Liver (tissue), 3 donors: Measurements from ENCODE around the gene C1QTNF1.

Source experiments
- JUND ChIP-seq, 2 donors: IDR thresholded peaks; 2 replicates each; pipeline ENCODE4 v1.6.1; 2016; ENCODE audit warnings: antibody characterized with exemption in 2 of 2
- TAF1 ChIP-seq: conservative IDR thresholded peaks from 2 replicates; pipeline ENCODE4 v1.6.1; 2016; ENCODE audit warnings: antibody characterized with exemption, mild to moderate bottlenecking
- ZBTB33 ChIP-seq: IDR thresholded peaks from 2 replicates; pipeline ENCODE4 v1.6.1; 2016; ENCODE audit warnings: antibody characterized with exemption
- TF ChIP-seq, protein P1 (sequence below): fragments of 150-350 bp; IDR thresholded peaks from 2 replicates; pipeline ENCODE4 v1.5.1; 2017; ENCODE audit warnings: improper control_type of control experiment, low read depth, low read length; ENCODE audit not compliant: missing input control
- TF ChIP-seq, protein P2 (sequence below): IDR thresholded peaks from 2 replicates; pipeline ENCODE4 v1.6.1; 2016; ENCODE audit warnings: antibody characterized with exemption
- donor health status: healthy.
- donor health status: healthy.

DNA sequence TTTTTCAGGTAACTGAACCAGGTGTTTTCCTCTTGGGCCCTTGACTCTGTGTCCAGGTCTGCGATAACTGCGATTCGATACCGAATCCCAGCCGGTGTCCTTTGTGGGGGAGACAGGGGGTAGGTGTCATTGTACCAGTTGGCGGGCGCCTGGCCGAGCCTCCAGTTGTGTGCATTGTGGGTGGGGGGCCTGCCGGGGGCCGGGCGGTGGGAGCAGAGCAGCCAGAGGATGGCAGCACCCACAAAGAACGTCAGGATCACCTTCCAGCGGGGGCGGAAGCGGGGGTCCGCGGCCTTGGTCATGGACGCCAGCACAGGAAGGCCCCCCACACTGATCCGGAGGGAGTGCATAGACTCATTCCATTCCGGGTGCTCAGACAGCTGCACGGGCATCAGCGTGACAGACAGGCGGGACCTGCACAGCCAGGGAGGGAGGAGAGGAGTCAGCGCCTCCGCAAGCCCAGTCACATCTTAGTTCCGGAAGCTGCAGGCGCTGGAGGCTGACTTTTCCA is 26.7 kb upstream of the C1QTNF1 start:
- TF ChIP-seq ZBTB33 (no peak), TAF1 (no peak), JUND (IDR thresholded peaks at IDR 0.05) (no peak)
- TF ChIP-seq, protein P1, sequence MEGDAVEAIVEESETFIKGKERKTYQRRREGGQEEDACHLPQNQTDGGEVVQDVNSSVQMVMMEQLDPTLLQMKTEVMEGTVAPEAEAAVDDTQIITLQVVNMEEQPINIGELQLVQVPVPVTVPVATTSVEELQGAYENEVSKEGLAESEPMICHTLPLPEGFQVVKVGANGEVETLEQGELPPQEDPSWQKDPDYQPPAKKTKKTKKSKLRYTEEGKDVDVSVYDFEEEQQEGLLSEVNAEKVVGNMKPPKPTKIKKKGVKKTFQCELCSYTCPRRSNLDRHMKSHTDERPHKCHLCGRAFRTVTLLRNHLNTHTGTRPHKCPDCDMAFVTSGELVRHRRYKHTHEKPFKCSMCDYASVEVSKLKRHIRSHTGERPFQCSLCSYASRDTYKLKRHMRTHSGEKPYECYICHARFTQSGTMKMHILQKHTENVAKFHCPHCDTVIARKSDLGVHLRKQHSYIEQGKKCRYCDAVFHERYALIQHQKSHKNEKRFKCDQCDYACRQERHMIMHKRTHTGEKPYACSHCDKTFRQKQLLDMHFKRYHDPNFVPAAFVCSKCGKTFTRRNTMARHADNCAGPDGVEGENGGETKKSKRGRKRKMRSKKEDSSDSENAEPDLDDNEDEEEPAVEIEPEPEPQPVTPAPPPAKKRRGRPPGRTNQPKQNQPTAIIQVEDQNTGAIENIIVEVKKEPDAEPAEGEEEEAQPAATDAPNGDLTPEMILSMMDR, result no peak
- TF ChIP-seq, protein P2, sequence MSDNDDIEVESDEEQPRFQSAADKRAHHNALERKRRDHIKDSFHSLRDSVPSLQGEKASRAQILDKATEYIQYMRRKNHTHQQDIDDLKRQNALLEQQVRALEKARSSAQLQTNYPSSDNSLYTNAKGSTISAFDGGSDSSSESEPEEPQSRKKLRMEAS, result no peak
